WI38 (cell line): ENCODE measurements around the gene RNF183.
"Not testable (repeated sequence)": the region's sequence is repeated elsewhere in the genome, so short reads cannot be mapped to it uniquely, and the experiment has no call there.

Experiments used
- H3K4me3 ChIP-seq: 2 replicates; pipeline ENCODE4 v1.5.1; 2011; ENCODE audit warnings: low read depth, mild to moderate bottlenecking, control low read depth, low read length
- TF ChIP-seq, protein P1 (sequence below): IDR thresholded peaks from 2 replicates; pipeline ENCODE4 v1.5.1; 2012; ENCODE audit warnings: low read depth, mild to moderate bottlenecking, control low read depth, low read length

Gene RNF183

DNA sequence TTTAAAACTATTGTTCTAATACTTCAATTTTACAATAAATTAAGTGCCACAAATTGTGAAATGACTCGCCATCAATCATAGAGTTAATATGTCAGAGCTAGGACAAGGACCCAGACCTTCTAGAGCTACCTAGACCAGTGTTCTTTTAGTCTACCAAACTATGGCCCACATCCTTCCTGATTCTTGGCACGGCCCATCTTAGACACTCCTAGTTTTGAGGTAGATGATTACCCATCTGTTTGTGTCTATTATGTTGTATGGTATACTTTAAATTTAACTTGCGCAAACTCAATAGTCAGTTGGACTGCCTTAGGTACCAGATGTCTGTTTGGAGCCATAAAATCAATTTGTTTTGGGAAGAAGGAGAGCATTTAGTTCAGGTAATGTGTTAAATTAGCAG lies 45.3 kb downstream of the RNF183 start:
- TF ChIP-seq, protein P1, sequence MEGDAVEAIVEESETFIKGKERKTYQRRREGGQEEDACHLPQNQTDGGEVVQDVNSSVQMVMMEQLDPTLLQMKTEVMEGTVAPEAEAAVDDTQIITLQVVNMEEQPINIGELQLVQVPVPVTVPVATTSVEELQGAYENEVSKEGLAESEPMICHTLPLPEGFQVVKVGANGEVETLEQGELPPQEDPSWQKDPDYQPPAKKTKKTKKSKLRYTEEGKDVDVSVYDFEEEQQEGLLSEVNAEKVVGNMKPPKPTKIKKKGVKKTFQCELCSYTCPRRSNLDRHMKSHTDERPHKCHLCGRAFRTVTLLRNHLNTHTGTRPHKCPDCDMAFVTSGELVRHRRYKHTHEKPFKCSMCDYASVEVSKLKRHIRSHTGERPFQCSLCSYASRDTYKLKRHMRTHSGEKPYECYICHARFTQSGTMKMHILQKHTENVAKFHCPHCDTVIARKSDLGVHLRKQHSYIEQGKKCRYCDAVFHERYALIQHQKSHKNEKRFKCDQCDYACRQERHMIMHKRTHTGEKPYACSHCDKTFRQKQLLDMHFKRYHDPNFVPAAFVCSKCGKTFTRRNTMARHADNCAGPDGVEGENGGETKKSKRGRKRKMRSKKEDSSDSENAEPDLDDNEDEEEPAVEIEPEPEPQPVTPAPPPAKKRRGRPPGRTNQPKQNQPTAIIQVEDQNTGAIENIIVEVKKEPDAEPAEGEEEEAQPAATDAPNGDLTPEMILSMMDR: no peak
- H3K4me3 ChIP-seq: no peak overlapping the region

DNA sequence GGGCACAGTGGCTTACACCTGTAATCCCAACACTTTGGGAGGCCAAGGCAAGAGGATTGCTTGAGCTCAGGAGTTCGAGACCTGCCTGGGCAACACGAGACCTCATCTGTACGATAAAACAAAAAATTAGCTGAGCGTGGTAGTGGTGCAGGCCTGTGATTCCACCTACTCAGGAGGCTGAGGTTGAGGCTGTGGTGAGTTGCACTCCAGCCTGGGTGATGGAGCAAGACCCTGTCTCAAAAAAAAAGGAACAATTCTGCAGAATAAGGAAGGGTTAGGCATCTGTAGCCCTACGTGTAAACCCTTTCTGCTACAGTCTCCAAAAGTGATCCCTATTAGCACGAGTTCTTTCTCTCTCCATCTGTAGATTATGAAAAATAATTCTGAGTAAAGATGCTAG lies 47.7 kb downstream of the RNF183 start:
- TF ChIP-seq, protein P1: no peak
- H3K4me3 ChIP-seq: no peak overlapping the region

DNA sequence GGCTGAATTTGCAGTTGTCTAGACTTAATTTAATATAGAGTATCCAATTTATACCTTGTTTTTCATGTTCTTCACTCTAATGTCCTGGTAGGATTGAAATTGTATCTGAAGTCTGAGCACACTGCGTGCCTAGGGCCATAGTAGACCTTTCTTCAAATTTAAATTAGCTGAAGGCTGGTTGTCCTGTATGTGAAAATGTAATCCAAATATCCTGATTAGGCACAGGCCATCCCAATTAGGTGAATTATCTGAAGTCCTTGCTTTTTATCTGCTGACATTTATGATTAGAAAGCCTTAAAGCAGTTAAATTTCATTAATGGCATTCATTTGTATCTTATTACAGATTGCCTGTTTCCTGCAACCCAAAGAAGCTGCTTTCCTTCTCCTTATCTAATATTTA lies 48.2 kb downstream of the RNF183 start:
- no peak overlapping the region for H3K4me3 ChIP-seq
- TF ChIP-seq, protein P1: no peak

DNA sequence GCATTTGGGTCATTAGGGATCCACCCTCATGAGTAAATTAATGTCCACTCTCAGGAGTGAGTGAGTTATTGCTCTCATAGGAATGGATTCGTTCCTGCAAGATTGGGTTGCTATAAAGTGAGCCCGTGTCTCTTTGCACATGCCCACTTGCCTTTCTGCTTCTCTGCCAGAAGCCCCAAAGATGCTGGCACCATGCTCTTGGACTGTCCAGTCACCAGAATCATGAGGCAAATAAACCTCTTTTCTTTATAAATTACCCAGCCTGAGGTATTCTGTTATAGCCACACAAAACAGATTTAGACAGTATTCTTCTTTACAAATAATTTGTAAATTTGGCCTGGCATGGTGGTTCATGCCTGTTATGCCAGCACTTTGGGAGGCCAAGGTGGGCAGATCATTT lies 52.4 kb downstream of the RNF183 start:
- no peak overlapping the region for H3K4me3 ChIP-seq
- TF ChIP-seq, protein P1: no peak

DNA sequence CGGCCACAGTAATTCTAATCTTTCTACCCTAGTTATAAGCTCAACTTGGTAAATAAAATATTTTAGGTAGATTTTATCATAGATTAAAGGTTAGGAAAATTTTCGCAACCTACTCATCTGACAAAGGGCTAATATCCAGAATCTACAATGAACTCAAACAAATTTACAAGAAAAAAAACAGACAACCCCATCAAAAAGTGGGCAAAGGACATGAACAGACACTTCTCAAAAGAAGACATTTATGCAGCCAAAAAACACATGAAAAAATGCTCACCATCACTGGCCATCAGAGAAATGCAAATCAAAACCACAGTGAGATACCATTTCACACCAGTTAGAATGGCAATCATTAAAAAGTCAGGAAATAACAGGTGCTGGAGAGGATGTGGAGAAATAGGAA lies 53.5 kb downstream of the RNF183 start:
- not testable (repeated sequence) for H3K4me3 ChIP-seq

DNA sequence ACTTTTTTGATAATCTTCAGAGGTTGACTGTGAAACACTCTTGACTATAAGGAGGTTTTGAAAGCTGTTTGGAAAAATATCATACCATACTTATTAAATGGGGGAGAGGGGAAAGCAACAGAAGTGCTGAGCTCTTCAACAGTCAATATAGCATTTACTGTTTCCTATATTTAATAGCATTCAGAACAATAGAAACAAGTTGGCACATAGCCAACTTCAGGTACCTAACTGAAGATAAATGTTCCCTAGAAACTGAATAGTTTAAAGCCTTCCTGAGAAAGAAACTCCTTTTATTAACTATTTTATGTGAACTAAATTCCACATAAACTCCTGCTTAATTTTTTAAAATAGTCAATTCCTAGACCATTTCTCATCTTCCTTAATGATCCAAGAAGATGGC lies 55.5 kb downstream of the RNF183 start:
- TF ChIP-seq, protein P1: no peak
- H3K4me3 ChIP-seq: no peak overlapping the region
